Urinary bladder (tissue), 4 donors: ENCODE measurements around the gene MAPKAPK2. TPM values are rescaled to one million over a fixed set of nuclear protein-coding genes. Genes with fewer than 3 reads are reported as not detected.

Experiments used
- DNase-seq: peaks from one replicate; pipeline ENCODE4 v3.0.0-alpha.2; 2015; ENCODE audit errors: extremely low spot score
- H3K27ac ChIP-seq: one replicate; pipeline ENCODE4 v1.5.1; 2013; ENCODE audit warnings: low read depth, mild to moderate bottlenecking, moderate library complexity
- H3K36me3 ChIP-seq: one replicate; pipeline ENCODE4 v1.6.1; 2013; ENCODE audit warnings: mild to moderate bottlenecking, moderate library complexity; ENCODE audit not compliant: insufficient read depth
- H3K4me1 ChIP-seq: one replicate; pipeline ENCODE4 v1.6.1; 2013; ENCODE audit warnings: mild to moderate bottlenecking, moderate library complexity; ENCODE audit not compliant: insufficient read depth
- H3K4me3 ChIP-seq: one replicate; pipeline ENCODE4 v1.5.1; 2013; ENCODE audit warnings: low read depth, low read length
- WGBS: extraction: QIAGEN DNeasy Blood & Tissue Kit; methylation state at CpG from one replicate; pipeline ENCODE4 v1.1.7; 2013; 5-methylcytosine and 5-hydroxymethylcytosine counted together
- polyA plus RNA-seq: library from polyadenylated mRNA; stranded (reverse); fragments of 200-250 nt; gene quantifications from one replicate; pipeline ENCODE4 v1.2.3, GENCODE V29; 2013
- total RNA-seq: library from RNA; depleted of rRNA; stranded (reverse); fragments of >200 nt; gene quantifications from one replicate; pipeline ENCODE4 v1.2.3, GENCODE V29; 2014
- donor health status: healthy with polysubstance abuse.
- donor health status: healthy.

MAPKAPK2 gene
- total and polyA plus RNA-seq, 2 donors, result 20.4 to 49.5 TPM

DNA sequence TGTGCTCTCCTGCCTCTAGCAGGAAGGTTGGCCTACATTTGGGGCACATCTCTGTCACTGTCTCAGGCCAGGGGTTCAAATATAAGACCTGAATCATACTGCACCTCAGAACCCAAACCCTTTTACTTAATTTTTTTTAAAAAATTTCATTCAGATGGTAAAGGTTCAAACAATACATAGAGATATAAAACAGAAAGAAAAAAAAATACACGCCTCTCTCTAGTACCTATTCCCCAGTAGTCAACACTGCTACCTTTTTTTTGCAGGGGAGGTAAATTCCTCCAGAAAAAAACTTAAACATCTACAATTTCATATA lies 32.9 kb downstream of the MAPKAPK2 start:
- H3K27ac ChIP-seq, result no peak overlapping the region
- H3K4me3 ChIP-seq, result no peak overlapping the region
- H3K36me3 ChIP-seq, result no peaks in the 10 kb centered on the region
- DNase-seq, result no peak
- H3K4me1 ChIP-seq, result peaks cover 4% of the 10 kb centered on the region
- 90% methylated on average over 1 of the region's 1 CpG for WGBS

DNA sequence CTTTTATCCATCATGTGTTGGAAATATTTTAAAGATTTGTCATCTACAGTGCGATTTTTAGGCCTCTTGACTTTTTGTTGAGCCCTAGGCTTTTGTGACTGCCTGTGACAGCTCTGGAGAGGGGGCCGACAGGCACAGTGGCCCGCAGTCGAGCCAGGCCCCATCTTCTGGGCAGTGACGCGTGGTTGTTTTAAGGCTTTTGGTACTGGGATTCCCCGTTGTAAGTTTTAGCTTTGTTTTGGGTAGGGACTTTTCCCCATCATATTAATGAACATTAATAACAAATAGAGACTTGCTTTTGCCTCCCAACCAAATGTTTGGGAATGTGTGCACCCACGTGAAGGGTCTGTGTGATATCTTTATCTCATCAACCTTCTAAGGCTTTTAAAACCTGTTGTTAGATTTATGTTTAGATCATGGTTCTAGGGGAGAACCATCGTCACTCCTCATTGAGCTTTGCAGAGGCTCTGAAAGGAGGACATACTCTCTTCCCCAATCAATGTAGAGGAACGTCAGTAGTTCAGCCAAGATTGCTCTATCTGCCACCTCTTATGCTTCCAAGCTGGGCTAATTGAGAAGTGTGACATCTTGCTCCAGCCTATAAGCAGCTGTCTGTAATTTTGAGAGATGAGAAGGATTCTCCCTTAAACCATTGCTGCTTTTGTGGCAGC lies 34.6 kb downstream of the MAPKAPK2 start:
- 75% methylated on average over 10 of the region's 10 CpGs for WGBS
- Histone ChIP-seq H3K4me1 (peaks cover 6% of the 10 kb centered on the region), H3K36me3 (no peaks in the 10 kb centered on the region), H3K4me3 (no peak overlapping the region), H3K27ac (no peak overlapping the region)
- no peak for DNase-seq

DNA sequence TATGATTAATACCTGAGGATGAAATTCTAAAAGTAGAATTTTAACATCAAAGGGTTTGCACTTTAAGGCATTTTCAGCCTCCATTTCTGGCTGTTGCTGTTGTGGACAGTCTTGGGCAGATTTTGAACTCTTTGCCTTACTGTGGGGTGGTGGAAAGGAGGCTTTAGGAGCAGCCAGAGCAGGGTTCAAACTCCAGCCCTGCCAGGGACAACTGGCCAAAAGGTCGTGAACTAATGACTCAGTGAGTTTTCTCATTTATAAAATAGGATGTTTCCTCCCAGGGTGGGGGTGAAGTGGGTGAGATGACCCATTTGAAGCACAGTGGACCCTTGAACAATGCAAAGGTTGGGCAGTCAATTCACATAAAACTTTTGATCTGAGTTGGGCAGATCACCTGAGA lies 36.7 kb downstream of the MAPKAPK2 start:
- no peak for DNase-seq
- 94% methylated on average over 1 of the region's 1 CpG for WGBS
- H3K4me1 ChIP-seq, result peaks cover 4% of the 10 kb centered on the region
- H3K27ac ChIP-seq, result no peak overlapping the region
- no peak overlapping the region for H3K4me3 ChIP-seq
- no peaks in the 10 kb centered on the region for H3K36me3 ChIP-seq

DNA sequence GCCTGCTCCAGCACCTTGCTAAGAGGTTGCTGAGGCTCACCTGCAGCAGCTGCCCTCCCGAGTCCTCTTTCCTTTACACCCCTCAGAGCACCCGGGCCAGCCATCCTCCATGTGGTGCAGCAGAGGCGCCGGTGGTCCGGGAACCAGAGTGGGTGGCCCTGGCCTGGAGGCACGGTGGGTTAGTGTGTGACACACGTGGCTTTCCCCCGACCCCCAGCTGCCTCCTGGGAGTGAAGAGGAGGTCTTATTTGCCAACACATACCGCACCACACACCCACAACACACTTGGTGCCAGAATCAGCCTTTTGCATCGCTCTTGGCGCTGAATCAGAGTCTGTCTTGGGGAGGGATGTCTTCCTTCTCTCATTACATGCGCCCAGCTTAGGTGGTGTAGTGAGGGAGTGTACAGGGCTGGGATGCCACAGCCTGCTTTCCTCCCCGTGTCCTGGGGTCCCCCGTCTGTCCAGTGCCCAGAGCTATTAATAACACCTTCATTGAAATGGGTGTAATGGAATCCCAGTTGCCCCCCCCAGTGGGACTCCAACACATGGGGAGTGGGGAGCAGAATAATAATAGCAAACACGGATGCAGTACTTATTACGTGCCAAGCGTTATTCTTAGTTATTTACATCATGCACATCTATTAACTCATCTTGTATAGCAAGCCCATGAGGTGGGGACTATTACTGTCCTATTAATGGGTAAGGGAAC lies 38.2 kb downstream of the MAPKAPK2 start:
- Histone ChIP-seq H3K36me3 (no peaks in the 10 kb centered on the region), H3K4me1 (peaks cover 2% of the 10 kb centered on the region), H3K4me3 (no peak overlapping the region), H3K27ac (no peak overlapping the region)
- no peak for DNase-seq
- 75% methylated on average over 17 of the region's 17 CpGs for WGBS

DNA sequence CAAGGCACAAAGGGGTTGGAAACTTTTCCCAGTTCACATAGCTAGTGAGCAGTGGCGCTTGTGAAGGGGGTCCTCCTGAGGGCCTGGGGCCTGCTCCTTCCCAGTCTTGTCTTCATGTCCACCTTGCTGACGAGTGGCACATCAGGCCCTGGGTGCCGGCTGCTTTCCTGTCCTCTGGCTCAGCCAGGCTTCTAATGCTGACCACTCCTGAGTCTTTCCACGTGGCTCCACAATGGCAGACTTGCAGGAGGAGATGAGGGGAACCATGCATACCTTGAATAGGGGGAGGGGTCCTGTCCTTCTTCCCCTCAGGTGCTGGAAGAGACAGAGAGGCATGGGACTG lies 38.7 kb downstream of the MAPKAPK2 start:
- 80% methylated on average over 4 of the region's 4 CpGs for WGBS
- H3K4me3 ChIP-seq, result no peak overlapping the region
- no peak for DNase-seq
- H3K36me3 ChIP-seq, result no peaks in the 10 kb centered on the region
- peaks cover 2% of the 10 kb centered on the region for H3K4me1 ChIP-seq
- no peak overlapping the region for H3K27ac ChIP-seq

DNA sequence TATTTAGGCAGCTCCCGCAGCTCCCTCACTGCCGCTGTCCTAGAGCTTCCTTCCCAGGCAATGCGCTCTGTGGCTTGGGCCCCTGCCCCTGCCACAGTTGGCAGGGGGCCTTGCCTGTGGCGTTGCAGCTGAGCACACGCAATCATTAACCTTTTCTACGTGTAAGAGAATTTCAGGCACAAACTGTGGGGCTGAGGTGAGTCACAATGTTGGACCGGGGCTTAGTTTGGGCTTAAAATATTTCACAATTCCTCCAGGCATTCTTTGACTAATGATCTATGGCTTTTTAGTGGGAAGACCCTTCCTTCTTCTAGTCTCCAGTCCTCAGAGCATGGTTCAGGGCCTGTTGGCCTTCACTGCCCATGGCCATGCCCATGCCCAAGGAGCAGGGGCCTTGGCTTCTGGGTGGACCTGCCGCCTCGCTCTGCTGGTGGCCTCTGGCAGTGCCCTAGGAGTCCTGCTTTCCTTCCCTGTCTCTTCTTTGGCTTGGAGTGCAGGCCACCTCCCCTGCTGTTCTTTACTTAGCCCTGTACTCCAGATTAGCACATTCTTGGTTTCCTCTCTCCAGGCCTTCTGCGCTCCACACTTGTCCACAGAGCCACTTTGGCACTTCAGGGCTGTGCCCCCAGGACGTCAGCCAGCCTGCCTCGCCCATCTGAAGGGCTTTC lies 39.2 kb downstream of the MAPKAPK2 start:
- H3K4me1 ChIP-seq, result peaks cover 2% of the 10 kb centered on the region
- no peaks in the 10 kb centered on the region for H3K36me3 ChIP-seq
- WGBS, result 57% methylated on average over 12 of the region's 12 CpGs
- peak overlapping the region; percentile 12 for H3K27ac ChIP-seq
- DNase-seq, result no peak
- H3K4me3 ChIP-seq, result no peak overlapping the region

DNA sequence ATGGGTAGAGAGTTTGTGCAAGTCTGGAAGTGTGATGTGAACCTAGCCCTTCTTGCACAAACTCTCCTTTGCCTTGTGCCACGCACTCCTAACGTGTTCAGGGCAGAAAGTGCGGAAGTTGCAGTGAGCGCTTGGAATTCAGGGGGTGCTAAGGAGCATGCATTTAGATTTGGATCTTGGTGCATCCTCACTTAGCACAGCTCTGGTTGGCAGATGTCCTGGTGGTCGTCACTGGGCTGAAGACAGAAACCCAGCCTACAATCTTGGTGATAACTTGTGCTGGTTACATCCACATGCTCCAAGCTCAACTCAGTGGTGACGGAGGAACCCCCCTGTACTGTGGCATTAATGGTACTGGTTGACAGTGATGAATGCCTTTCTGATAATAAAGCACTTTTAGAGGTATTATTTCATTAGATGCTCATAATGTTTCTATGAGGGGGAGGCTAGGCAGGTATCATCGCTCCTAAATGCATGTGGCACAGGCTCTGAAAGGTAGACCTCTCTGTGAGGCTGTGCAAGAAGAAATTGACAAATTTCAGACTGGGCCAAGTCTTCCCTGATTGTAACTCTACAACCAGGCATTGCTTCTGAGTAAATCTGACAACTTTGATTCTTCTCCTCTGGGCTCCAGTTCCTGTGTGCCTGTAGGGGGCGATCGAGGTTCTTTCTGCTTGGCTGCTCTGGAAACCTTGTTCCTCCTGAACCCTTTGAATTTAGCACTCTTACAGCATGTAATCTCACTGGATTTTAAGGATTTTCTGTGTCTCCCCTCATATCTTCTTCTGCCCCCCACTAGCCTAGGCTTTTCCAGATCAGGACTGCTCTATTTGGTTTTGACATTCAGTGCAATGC lies 40.6 kb downstream of the MAPKAPK2 start:
- 80% methylated on average over 9 of the region's 9 CpGs for WGBS
- Histone ChIP-seq H3K4me1 (peaks cover 2% of the 10 kb centered on the region), H3K27ac (no peak overlapping the region), H3K4me3 (no peak overlapping the region), H3K36me3 (no peaks in the 10 kb centered on the region)
- no peak for DNase-seq

DNA sequence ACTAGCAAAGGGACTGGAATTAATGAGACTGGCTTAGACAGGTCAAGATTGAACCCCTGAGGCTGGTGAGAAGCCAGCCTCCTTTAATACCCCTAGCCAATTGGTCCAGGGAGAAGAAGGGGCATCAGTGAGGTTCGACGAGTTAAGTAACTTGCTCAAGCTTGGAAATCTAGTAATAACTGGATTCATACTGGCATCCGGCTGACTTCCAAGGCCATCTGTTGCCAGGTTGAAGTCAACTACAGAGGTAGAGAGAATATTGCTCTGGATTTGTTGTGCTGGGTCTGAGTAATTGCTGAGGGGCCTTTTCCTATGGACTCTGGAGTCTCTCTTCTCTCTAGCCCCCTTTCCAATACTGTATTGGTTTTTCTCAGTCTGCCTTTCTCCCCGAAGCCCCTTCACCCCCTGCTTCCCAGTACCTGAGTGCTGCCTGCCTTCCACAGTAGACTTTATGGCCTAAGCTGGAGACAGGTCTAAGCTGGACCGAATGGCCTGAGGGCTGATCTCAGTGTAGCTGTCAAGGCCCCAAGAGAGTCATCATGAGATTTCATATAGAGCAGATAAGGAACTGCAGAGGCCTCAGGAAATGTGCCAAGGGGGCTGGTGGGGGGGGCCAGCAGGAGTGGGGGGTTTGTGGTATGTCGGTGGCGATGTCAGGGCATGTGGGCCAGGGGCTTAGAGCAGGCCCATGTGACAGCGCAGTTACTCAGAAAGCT lies 43.4 kb downstream of the MAPKAPK2 start:
- 69% methylated on average over 8 of the region's 8 CpGs for WGBS
- DNase-seq, result no peak
- H3K4me3 ChIP-seq, result no peak overlapping the region
- peaks cover 2% of the 10 kb centered on the region for H3K4me1 ChIP-seq
- H3K36me3 ChIP-seq, result no peaks in the 10 kb centered on the region
- no peak overlapping the region for H3K27ac ChIP-seq

DNA sequence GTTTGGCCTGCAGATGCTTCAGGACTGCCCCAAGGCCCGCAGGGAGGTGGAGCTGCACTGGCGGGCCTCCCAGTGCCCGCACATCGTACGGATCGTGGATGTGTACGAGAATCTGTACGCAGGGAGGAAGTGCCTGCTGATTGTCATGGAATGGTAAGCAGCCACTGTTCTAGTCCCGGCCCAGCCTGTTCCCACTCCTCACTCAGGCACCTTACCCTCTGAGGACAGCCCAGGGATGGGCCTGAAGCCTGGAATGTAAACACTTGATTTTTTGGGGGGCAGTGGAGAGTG lies 43.9 kb downstream of the MAPKAPK2 start:
- H3K4me1 ChIP-seq, result peaks cover 2% of the 10 kb centered on the region
- H3K36me3 ChIP-seq, result no peaks in the 10 kb centered on the region
- 50% methylated on average over 9 of the region's 9 CpGs for WGBS
- H3K4me3 ChIP-seq, result no peak overlapping the region
- no peak for DNase-seq
- no peak overlapping the region for H3K27ac ChIP-seq

DNA sequence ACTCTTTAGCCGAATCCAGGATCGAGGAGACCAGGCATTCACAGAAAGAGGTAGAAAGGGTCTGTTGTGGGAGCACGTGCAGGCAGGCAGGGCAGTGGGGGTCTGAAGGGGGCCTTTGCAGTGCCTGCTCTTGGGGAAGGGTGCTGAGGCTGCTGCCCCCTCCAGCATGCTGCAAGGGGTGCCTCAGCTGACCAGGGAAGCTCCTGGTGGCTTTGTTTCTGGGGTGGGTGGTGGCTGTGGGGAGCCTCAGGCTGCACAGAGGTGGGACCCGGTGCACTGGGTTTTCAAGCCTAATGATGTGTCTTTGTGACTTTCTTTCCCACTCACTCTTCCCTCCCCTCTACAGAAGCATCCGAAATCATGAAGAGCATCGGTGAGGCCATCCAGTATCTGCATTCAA lies 44.3 kb downstream of the MAPKAPK2 start:
- Histone ChIP-seq H3K27ac (no peak overlapping the region), H3K4me3 (no peak overlapping the region), H3K4me1 (peaks cover 2% of the 10 kb centered on the region), H3K36me3 (no peaks in the 10 kb centered on the region)
- no peak for DNase-seq
- WGBS, result 90% methylated on average over 6 of the region's 6 CpGs

DNA sequence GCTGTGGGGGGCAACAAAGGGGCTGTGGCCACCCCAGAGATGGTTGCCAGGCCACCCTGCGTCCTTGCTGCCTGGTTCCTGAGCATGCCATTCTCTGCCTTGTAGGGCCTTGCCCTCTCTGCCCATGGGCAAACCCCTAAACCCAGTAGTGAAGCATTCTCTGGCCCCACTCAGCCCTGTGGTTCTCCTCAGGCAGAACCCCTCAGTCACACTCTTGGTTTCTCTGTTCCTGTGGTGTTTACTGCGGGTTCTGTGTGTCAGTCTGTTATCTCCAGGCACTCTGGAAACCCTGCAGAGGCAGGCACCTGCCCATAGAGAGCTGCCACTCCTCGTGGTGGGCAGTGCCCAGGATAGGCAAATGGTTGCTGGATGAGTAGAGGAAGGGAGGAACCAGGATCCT lies 44.8 kb downstream of the MAPKAPK2 start:
- H3K36me3 ChIP-seq, result no peaks in the 10 kb centered on the region
- no peaks in the 10 kb centered on the region for H3K4me1 ChIP-seq
- no peak overlapping the region for H3K4me3 ChIP-seq
- WGBS, result 95% methylated on average over 3 of the region's 3 CpGs
- DNase-seq, result no peak
- H3K27ac ChIP-seq, result no peak overlapping the region

DNA sequence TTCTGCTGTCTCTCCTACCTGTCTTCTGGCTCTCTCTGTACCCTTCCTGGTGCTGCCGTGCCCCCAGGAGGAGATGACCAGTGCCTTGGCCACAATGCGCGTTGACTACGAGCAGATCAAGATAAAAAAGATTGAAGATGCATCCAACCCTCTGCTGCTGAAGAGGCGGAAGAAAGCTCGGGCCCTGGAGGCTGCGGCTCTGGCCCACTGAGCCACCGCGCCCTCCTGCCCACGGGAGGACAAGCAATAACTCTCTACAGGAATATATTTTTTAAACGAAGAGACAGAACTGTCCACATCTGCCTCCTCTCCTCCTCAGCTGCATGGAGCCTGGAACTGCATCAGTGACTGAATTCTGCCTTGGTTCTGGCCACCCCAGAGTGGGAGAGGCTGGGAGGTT lies 47.8 kb downstream of the MAPKAPK2 start:
- WGBS, result 89% methylated on average over 11 of the region's 11 CpGs
- Histone ChIP-seq H3K36me3 (no peaks in the 10 kb centered on the region), H3K4me3 (no peak overlapping the region), H3K27ac (no peak overlapping the region), H3K4me1 (no peaks in the 10 kb centered on the region)
- no peak for DNase-seq

DNA sequence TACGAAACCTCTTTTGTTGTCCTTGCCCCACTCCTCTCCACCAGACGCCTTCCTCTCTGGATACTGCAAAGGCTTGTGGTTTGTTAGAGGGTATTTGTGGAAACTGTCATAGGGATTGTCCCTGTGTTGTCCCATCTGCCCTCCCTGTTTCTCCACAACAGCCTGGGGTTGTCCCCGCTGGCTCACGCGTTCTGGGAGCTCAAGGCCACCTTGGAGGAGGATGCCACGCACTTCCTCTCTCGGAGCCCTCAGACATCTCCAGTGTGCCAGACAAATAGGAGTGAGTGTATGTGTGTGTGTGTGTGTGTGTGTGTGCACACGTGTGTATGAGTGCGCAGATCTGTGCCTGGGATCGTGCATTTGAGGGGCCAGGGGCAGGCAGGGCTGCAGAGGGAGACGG lies 48.3 kb downstream of the MAPKAPK2 start:
- no peaks in the 10 kb centered on the region for H3K36me3 ChIP-seq
- no peaks in the 10 kb centered on the region for H3K4me1 ChIP-seq
- 90% methylated on average over 11 of the region's 11 CpGs for WGBS
- no peak for DNase-seq
- H3K4me3 ChIP-seq, result no peak overlapping the region
- no peak overlapping the region for H3K27ac ChIP-seq
